ENCODE measurements around the gene PROSER3. TPM values are rescaled to one million over a fixed set of nuclear protein-coding genes. Genes with fewer than 3 reads are reported as not detected.

The PROSER3 gene
- polyA plus RNA-seq, 1 donor (not counting 4 experiments of a cell fraction or from before 2014, with no cell fraction given): 5.5 TPM

DNA sequence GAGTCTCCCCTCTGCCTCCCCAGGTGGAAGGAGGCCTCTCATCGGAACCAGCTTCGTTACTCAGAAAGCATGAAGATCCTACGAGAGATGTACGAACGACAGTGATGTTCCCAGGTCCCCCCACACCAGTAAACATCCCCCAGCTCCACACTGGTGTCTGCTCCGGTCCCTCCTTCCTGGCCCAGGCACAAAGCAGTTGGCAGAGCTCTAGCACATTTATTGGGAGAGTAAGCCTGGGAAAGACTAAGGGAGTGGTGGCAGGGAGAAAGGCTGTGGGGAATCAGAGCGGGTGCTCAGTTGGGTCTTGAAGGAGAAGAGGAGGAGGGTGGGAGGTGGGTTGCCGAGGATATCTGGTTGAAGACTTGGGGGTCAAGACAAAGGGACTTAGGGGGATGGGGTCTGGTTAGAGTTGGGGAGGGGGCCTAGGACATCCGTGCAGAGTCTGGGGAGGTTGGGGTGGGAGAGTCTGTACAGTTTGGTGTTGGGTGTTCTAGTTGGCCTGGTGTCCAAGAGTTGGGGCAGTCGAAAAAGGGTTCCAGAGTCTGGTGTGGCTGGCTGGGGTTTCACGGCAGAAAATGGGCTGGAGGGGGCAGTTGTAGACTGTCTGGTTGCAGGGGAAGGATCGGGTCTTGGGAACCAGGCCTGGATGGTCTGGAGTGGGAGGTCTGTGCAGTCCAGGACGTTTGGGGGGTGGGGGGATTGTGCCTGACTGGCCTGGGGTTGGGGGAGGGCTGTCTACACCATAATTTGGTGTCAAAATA, 3.4 kb upstream of the PROSER3 start:
- H3K9ac ChIP-seq (ENCODE audit: control insufficient read depth, extremely low read depth, insufficient read depth, low read length): no peak overlapping the region
- no peak for TF ChIP-seq EZH2 (IDR thresholded peaks at IDR 0.05; ENCODE audit: low read length)
- TF ChIP-seq, protein P1, sequence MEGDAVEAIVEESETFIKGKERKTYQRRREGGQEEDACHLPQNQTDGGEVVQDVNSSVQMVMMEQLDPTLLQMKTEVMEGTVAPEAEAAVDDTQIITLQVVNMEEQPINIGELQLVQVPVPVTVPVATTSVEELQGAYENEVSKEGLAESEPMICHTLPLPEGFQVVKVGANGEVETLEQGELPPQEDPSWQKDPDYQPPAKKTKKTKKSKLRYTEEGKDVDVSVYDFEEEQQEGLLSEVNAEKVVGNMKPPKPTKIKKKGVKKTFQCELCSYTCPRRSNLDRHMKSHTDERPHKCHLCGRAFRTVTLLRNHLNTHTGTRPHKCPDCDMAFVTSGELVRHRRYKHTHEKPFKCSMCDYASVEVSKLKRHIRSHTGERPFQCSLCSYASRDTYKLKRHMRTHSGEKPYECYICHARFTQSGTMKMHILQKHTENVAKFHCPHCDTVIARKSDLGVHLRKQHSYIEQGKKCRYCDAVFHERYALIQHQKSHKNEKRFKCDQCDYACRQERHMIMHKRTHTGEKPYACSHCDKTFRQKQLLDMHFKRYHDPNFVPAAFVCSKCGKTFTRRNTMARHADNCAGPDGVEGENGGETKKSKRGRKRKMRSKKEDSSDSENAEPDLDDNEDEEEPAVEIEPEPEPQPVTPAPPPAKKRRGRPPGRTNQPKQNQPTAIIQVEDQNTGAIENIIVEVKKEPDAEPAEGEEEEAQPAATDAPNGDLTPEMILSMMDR (optimal IDR thresholded peaks at IDR 0.05 in 1 of 3, IDR thresholded peaks at IDR 0.05 in 1 of 3, conservative IDR thresholded peaks at IDR 0.05 in 1 of 3; ENCODE audit: extremely low read depth in 1 of 3, insufficient read depth in 2 of 3, low read length in 3 of 3): no peak
- H3K27ac ChIP-seq (ENCODE audit: control insufficient read depth, insufficient read depth, low read length): no peak overlapping the region
- DNase-seq (ENCODE audit: low read depth, low spot score): no peak
- no peak for FAIRE-seq
- no peaks in the 10 kb centered on the region for H3K9me1 ChIP-seq (ENCODE audit: control insufficient read depth, extremely low read depth, insufficient read depth, low read length)
- H3K27me3 ChIP-seq (ENCODE audit: control insufficient read depth, extremely low read depth, insufficient read depth, low read length): no peaks in the 10 kb centered on the region
- H3K4me1 ChIP-seq (ENCODE audit: control insufficient read depth, extremely low read depth, insufficient read depth, low read length): peaks cover 21% of the 10 kb centered on the region
- no peaks in the 10 kb centered on the region for H3K9me3 ChIP-seq (ENCODE audit: control insufficient read depth, low read depth, low read length)
- dilution Hi-C loops (cut with MboI; ENCODE audit: extremely low pct_ligation_motif_present, low sequenced_read_pairs): no loop called here
- H3K4me2 ChIP-seq (ENCODE audit: control insufficient read depth, extremely low read depth, insufficient read depth, low read depth, low read length): no peak overlapping the region
- H2AFZ ChIP-seq (ENCODE audit: control insufficient read depth, low read length): no peak overlapping the region
- H4K20me1 ChIP-seq (ENCODE audit: control insufficient read depth, extremely low read depth, insufficient read depth, low read length): no peaks in the 10 kb centered on the region
- peaks cover 20% of the 10 kb centered on the region for H3K79me2 ChIP-seq (ENCODE audit: control insufficient read depth, insufficient read depth, low read length)
- H3K36me3 ChIP-seq (ENCODE audit: control insufficient read depth in 2 of 2, extremely low read depth in 1 of 2, insufficient read depth in 2 of 2, low read length in 2 of 2): peaks cover 17 to 23% of the 10 kb centered on the region in 2 experiments
- H3K4me3 ChIP-seq (ENCODE audit: control insufficient read depth in 2 of 3, extremely low read depth in 1 of 3, insufficient read depth in 2 of 3, low read depth in 1 of 3, low read length in 3 of 3): no peak overlapping the region

DNA sequence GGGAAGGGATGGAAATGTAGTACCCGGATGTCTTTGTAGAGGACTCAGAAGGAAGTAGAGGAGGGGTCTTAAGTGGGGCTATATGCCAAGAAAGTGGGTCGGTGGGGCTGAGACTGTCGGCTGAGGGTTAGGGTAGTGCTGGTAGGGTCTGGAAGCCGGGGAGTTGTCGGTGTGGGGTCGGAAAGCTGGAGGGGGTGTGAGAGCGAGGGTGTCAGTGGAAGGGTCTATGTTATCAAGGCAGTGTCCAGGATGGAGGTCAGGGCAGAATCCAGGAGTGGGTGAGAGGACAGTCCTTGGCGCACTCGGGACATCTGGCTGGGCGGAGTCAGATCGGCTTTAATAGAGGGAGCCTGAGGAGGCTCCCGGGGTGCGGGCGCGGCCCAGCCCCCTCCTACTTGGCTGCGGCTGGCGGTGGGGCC, 2.8 kb upstream of the PROSER3 start:
- peak overlapping the region; percentile 37 for H3K9ac ChIP-seq (ENCODE audit: control insufficient read depth, extremely low read depth, insufficient read depth, low read length)
- no peak for FAIRE-seq
- H3K79me2 ChIP-seq (ENCODE audit: control insufficient read depth, insufficient read depth, low read length): peaks cover 19% of the 10 kb centered on the region
- no peak overlapping the region for H2AFZ ChIP-seq (ENCODE audit: control insufficient read depth, low read length)
- DNase-seq (ENCODE audit: low read depth, low spot score): no peak
- no peak overlapping the region for H3K27ac ChIP-seq (ENCODE audit: control insufficient read depth, insufficient read depth, low read length)
- peaks cover 20 to 23% of the 10 kb centered on the region in 2 experiments for H3K36me3 ChIP-seq (ENCODE audit: control insufficient read depth in 2 of 2, extremely low read depth in 1 of 2, insufficient read depth in 2 of 2, low read length in 2 of 2)
- H3K9me3 ChIP-seq (ENCODE audit: control insufficient read depth, low read depth, low read length): no peaks in the 10 kb centered on the region
- dilution Hi-C loops (cut with MboI; ENCODE audit: extremely low pct_ligation_motif_present, low sequenced_read_pairs): no loop called here
- no peaks in the 10 kb centered on the region for H3K27me3 ChIP-seq (ENCODE audit: control insufficient read depth, extremely low read depth, insufficient read depth, low read length)
- no peaks in the 10 kb centered on the region for H3K9me1 ChIP-seq (ENCODE audit: control insufficient read depth, extremely low read depth, insufficient read depth, low read length)
- no peak overlapping the region for H3K4me3 ChIP-seq (ENCODE audit: control insufficient read depth in 2 of 3, extremely low read depth in 1 of 3, insufficient read depth in 2 of 3, low read depth in 1 of 3, low read length in 3 of 3)
- no peaks in the 10 kb centered on the region for H4K20me1 ChIP-seq (ENCODE audit: control insufficient read depth, extremely low read depth, insufficient read depth, low read length)
- TF ChIP-seq, protein P1 (optimal IDR thresholded peaks at IDR 0.05 in 1 of 3, IDR thresholded peaks at IDR 0.05 in 1 of 3, conservative IDR thresholded peaks at IDR 0.05 in 1 of 3; ENCODE audit: extremely low read depth in 1 of 3, insufficient read depth in 2 of 3, low read length in 3 of 3): no peak
- TF ChIP-seq EZH2 (IDR thresholded peaks at IDR 0.05; ENCODE audit: low read length): no peak
- peaks cover 23% of the 10 kb centered on the region for H3K4me1 ChIP-seq (ENCODE audit: control insufficient read depth, extremely low read depth, insufficient read depth, low read length)
- H3K4me2 ChIP-seq (ENCODE audit: control insufficient read depth, extremely low read depth, insufficient read depth, low read depth, low read length): peak overlapping the region; percentile 25

Measured in keratinocyte (primary cell).